MCF 10A (cell line): Measurements from ENCODE around the gene MRPS34. TPM values are rescaled to one million over a fixed set of nuclear protein-coding genes. Genes with fewer than 3 reads are reported as not detected.

Source experiments
- BruUV-seq: library from RNA; stranded (reverse); fragments of 400-500 nt; replicated peaks from 2 replicates; lab custom pipeline; 2021; lab: Mats Ljungman, UMichigan
- CTCF ChIA-PET: fragments of 300-600 bp; sonication (Branson Sonifier 250); formaldehyde crosslinking; extraction: SDS; loops from one replicate; lab custom pipeline; 2021; ENCODE audit warnings: antibody characterized with exemption, inconsistent platforms; lab: Yijun Ruan, JAX
- POLR2A ChIA-PET: fragments of 300-600, 350-650 bp; sonication (Branson Sonifier 250); formaldehyde crosslinking; extraction: SDS; loops from one replicate; lab custom pipeline; 2020; ENCODE audit warnings: antibody characterized with exemption, inconsistent platforms; lab: Yijun Ruan, JAX
- DNase-seq: peaks from one replicate; pipeline ENCODE4 v3.0.0-alpha.2; 2018; ENCODE audit not compliant: unreplicated experiment
- H3K27ac Mint-ChIP-seq: one replicate; pipeline ENCODE4 v1.8.0; 2022; ENCODE audit warnings: mild to moderate bottlenecking, low read depth, mixed read lengths; ENCODE audit not compliant: unreplicated experiment
- H3K27me3 Mint-ChIP-seq: one replicate; pipeline ENCODE4 v1.8.0; 2022; ENCODE audit warnings: mixed read lengths; ENCODE audit not compliant: insufficient read depth, unreplicated experiment
- H3K36me3 Mint-ChIP-seq: one replicate; pipeline ENCODE4 v1.8.0; 2022; ENCODE audit warnings: mild to moderate bottlenecking, moderate library complexity, mixed read lengths; ENCODE audit not compliant: insufficient read depth, unreplicated experiment
- H3K4me1 Mint-ChIP-seq: one replicate; pipeline ENCODE4 v1.8.0; 2022; ENCODE audit warnings: mixed read lengths; ENCODE audit not compliant: insufficient read depth, unreplicated experiment
- H3K4me3 Mint-ChIP-seq: one replicate; pipeline ENCODE4 v1.8.0; 2022; ENCODE audit warnings: mild to moderate bottlenecking, moderate library complexity, mixed read lengths; ENCODE audit not compliant: unreplicated experiment
- H3K9me3 Mint-ChIP-seq: one replicate; pipeline ENCODE4 v1.8.0; 2022; ENCODE audit warnings: mixed read lengths; ENCODE audit not compliant: unreplicated experiment
- intact Hi-C: fragments of 100-400 bp; cut with micrococcal nuclease; formaldehyde crosslinking; loops from 2 replicates; pipeline ENCODE4 v1.14.1; 2022
- total RNA-seq: library from RNA; stranded (reverse); gene quantifications from 2 replicates; pipeline ENCODE4 v1.2.3, GENCODE V29; 2022
- TF ChIP-seq, protein P1 (sequence below): fragments of 200-600 bp; IDR thresholded peaks from one replicate; pipeline ENCODE4 v1.8.0; 2022; ENCODE audit warnings: antibody characterized with exemption, mild to moderate bottlenecking; ENCODE audit not compliant: unreplicated experiment

MRPS34 gene
- total RNA-seq, 1 experiment from 2014 or later, result 102 TPM

DNA sequence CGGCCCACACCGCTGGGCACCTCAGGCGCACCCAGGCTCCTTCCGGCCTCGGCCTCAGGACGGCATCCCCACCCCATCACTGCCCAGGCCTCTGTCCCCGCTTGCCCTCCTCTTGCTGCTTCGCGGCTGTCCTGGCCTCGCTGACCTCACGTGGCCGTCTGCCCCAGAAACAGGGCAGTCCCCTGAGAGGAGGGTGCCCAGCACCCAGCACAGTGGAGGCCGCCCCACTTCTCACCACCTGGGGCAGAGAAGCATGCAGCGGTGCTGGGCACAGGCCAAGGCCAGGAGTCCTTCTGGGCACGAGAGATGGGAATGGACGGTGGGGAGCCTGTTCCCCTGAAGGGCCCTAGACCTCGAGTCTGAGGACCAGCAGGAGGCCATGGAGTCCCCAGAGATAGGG is 44.8 kb upstream of the MRPS34 start:
- peaks cover 58% of the 10 kb centered on the region for H3K36me3 Mint-ChIP-seq
- no peaks in the 10 kb centered on the region for H3K27me3 Mint-ChIP-seq
- no TSS peak for BruUV-seq
- H3K9me3 Mint-ChIP-seq, result no peaks in the 10 kb centered on the region
- intact Hi-C loops, result no loop called here
- H3K4me1 Mint-ChIP-seq, result no peaks in the 10 kb centered on the region
- ChIA-PET CTCF (interaction anchor here (0.7 kb wide), 1 partner anchor 189 kb away, joined by 3 read pairs; no protein-coding TSS in a partner anchor), POLR2A (no interaction called here)
- H3K27ac Mint-ChIP-seq, result no peak overlapping the region
- TF ChIP-seq, protein P1, sequence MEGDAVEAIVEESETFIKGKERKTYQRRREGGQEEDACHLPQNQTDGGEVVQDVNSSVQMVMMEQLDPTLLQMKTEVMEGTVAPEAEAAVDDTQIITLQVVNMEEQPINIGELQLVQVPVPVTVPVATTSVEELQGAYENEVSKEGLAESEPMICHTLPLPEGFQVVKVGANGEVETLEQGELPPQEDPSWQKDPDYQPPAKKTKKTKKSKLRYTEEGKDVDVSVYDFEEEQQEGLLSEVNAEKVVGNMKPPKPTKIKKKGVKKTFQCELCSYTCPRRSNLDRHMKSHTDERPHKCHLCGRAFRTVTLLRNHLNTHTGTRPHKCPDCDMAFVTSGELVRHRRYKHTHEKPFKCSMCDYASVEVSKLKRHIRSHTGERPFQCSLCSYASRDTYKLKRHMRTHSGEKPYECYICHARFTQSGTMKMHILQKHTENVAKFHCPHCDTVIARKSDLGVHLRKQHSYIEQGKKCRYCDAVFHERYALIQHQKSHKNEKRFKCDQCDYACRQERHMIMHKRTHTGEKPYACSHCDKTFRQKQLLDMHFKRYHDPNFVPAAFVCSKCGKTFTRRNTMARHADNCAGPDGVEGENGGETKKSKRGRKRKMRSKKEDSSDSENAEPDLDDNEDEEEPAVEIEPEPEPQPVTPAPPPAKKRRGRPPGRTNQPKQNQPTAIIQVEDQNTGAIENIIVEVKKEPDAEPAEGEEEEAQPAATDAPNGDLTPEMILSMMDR, result no peak
- H3K4me3 Mint-ChIP-seq, result no peak overlapping the region
- no peak for DNase-seq

- H3K36me3 Mint-ChIP-seq, result peaks cover 60% of the 10 kb centered on the region
- TF ChIP-seq, protein P1, result no peak
- DNase-seq, result no peak
- H3K27ac Mint-ChIP-seq, result no peak overlapping the region
- intact Hi-C loops, result no loop called here
- no peaks in the 10 kb centered on the region for H3K27me3 Mint-ChIP-seq
- ChIA-PET CTCF (interaction anchor here (0.7 kb wide), 1 partner anchor 188 kb away, joined by 3 read pairs; no protein-coding TSS in a partner anchor), POLR2A (no interaction called here)
- H3K4me1 Mint-ChIP-seq, result no peaks in the 10 kb centered on the region
- no peak overlapping the region for H3K4me3 Mint-ChIP-seq
- H3K9me3 Mint-ChIP-seq, result no peaks in the 10 kb centered on the region
- BruUV-seq, result no TSS peak
These were observed 44.3 kb upstream of the MRPS34 start for GRCh38 chr16:1817276-1817589.

DNA sequence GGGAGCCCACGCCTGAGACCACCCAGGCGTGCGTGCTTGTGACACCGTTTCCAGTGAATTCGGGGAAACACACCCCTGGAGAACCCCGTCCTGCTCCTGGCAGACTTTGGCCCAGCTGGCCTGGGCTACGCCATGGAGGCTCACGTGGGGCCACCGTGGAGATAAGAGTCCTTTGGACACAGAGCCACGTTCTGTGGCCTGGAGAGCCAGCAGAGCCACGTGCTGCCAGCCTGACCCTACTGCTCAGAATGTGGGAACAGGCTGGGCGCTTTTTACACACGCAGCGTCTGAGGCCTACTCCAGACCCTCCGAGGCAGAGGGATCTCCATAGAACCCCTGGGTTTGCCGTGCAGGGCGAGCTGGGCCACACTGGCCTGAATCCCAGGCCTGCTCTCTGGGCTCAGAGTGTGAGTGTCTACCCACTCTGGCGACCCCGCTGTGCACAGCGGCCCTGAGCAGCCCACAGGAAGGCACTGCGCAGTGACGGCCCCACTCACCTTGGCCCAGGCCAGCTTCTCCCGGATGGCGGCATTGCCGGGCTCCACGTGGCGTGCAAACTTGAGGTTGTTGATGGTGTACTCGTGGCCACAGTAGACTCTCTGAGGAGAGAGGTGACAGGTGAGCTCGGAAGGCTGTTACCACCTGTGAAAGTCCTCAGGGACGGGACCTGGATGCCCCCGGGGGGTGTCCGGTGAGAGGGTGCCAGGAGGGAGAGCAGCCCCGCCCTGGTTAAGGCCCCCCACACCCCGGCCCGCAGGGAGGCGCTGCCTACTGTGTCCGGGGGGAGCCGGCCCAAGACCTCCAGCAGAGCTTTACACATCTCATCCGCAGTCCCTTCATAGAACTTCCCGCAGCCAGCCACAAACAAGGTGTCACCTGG is 43.7 kb upstream of the MRPS34 start:
- no peaks in the 10 kb centered on the region for H3K27me3 Mint-ChIP-seq
- DNase-seq, result no peak
- H3K27ac Mint-ChIP-seq, result no peak overlapping the region
- peaks cover 56% of the 10 kb centered on the region for H3K36me3 Mint-ChIP-seq
- ChIA-PET POLR2A (no interaction called here), CTCF (interaction anchor here (0.7 kb wide), 1 partner anchor 188 kb away, joined by 3 read pairs; no protein-coding TSS in a partner anchor)
- intact Hi-C loops, result no loop called here
- TF ChIP-seq, protein P1, result no peak
- no peak overlapping the region for H3K4me3 Mint-ChIP-seq
- no TSS peak for BruUV-seq
- H3K4me1 Mint-ChIP-seq, result no peaks in the 10 kb centered on the region
- no peaks in the 10 kb centered on the region for H3K9me3 Mint-ChIP-seq

GRCh38 chr16:1815461-1815860 is 42.5 kb upstream of the MRPS34 start:
- intact Hi-C loops, result no loop called here
- no peak for DNase-seq
- H3K4me3 Mint-ChIP-seq, result no peak overlapping the region
- POLR2A ChIA-PET, result interaction anchor here (2.1 kb wide), 1 partner anchor 11 kb away, joined by 7 read pairs; the partner anchor contains the start of genes FAHD1 and HAGH
- H3K27ac Mint-ChIP-seq, result no peak overlapping the region
- no TSS peak for BruUV-seq
- no peaks in the 10 kb centered on the region for H3K4me1 Mint-ChIP-seq
- no peaks in the 10 kb centered on the region for H3K27me3 Mint-ChIP-seq
- CTCF ChIA-PET, result no interaction called here
- TF ChIP-seq, protein P1, result no peak
- H3K36me3 Mint-ChIP-seq, result peaks cover 45% of the 10 kb centered on the region
- no peaks in the 10 kb centered on the region for H3K9me3 Mint-ChIP-seq
